HG03025 (cell line): ENCODE results near the gene ARHGEF17.

Source experiments
- ATAC-seq: cut with Tn5 transposase; IDR thresholded peaks from one replicate; pipeline ENCODE4 v1.9.1; 2021; ENCODE audit warnings: mild to moderate bottlenecking, moderate library complexity; ENCODE audit not compliant: unreplicated experiment, low FRiP score

Gene ARHGEF17

DNA sequence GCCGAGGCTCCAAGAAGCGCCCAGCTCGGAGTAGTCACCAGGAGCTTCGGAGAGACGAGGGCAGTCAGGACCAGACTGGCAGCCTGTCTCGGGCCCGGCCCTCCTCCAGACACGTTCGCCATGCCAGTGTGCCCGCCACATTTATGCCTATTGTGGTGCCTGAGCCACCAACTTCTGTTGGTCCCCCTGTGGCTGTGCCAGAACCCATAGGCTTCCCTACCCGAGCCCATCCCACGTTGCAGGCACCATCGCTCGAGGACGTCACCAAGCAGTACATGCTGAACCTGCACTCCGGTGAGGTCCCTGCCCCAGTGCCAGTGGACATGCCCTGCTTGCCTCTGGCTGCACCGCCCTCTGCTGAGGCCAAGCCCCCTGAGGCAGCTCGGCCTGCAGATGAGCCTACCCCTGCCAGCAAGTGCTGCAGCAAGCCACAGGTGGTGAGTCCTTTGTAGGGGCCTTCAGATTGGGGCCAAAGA, 3.4 kb downstream of the ARHGEF17 start:
- ATAC-seq = no peak

DNA sequence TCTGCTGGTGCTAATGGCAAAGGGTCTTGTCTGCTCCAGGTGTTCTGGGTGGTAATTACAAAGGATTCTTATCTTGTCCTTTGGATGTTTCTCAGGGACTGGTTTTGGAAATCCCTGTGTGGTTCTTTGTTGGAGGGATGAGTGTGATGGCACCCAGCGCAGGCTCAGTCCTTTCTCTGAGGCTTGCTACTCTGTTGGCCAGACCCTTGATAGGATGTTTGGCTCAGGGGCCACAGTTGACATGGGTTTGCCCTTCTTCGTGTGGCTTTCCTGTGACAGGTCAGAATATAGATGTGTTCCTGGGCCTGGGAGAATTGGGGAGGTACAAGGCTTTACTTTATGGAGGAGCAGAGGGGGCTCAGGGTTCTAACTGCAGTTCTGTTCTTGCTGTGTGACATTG, 4.0 kb downstream of the ARHGEF17 start:
- no peak for ATAC-seq

DNA sequence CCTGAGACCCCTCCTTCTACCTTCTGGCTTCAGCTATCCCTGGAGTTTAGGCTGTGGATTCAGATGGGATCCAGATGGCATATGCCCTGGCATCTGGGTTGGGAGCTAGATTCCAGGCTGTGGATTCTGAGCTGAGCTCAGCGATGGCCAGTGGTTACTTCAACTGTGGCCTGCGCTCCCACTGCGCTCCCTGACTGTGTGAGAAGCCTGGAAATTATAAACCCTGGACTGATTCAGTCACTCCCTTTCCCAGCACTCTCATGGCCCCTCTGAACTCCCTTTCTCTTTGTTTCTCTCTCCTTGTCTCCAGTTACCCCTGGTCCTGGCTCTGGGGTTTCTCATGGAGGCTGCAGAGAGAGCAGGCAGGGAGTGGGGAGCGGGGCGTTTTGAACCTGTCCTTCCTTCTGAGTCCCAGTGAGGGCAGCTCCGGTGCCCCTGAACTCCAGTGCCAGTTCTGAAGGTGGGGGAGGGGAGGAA, 4.8 kb downstream of the ARHGEF17 start:
- ATAC-seq = no peak

DNA sequence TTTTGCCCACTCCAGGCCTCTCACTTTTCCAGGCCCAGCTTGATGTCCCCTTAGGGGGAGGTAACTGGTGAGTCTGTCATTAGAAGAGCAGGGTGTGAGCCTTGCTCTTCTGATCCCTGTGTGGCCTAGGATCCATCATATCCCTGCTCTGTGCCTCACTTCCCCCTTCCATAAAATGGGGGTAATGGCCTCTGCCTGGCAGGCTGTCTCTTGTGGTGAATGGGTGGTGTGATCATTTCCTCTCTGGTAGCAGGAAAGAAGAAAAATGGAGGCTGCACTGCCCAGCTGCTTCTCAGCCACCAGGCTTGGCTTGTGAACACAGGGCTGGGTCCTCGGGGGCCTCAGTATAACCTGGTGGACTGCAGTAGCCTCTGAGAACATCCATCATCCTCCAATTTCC, 5.6 kb downstream of the ARHGEF17 start:
- no peak for ATAC-seq

DNA sequence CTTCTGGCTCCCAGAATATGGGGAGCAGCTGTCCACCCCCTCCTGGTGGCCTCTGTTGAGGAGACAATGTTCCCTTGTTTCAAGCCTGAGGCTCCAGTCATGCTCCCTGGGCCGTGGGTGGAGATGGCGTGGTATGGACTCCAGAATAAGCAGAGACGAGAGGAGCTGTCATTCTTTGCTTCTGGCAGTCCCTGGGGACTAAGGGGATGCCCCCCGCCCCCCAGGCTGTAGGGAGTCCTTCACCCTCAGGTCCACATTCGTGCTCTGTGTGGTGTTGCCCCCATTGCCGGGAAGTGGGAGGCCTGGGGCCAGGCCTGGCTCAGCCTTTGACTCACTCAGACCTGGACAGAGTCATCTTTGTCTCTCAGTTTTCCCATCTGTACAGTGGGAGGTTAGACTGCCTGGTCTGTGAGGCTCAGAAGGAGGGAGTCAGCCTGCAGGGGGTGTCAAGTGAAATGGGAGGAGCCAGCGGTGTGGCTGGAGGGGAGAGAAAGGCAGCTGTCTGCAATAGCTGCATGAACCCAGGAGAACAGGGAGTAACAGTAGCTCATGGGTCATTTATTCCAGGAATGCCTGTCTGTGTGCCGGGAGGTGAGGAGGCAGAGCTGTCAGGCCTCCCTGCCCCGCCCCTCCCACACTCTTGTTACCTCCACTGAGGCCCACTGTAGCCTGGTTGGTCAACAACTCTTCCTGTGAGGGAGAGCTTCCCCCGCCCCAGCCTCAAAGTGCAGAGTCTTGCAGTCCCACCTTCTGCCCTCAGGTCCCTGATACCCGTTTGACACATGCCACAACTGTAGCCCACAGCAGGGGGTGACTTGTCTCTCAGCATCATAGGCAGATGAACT, 6.3 kb downstream of the ARHGEF17 start:
- no peak for ATAC-seq

DNA sequence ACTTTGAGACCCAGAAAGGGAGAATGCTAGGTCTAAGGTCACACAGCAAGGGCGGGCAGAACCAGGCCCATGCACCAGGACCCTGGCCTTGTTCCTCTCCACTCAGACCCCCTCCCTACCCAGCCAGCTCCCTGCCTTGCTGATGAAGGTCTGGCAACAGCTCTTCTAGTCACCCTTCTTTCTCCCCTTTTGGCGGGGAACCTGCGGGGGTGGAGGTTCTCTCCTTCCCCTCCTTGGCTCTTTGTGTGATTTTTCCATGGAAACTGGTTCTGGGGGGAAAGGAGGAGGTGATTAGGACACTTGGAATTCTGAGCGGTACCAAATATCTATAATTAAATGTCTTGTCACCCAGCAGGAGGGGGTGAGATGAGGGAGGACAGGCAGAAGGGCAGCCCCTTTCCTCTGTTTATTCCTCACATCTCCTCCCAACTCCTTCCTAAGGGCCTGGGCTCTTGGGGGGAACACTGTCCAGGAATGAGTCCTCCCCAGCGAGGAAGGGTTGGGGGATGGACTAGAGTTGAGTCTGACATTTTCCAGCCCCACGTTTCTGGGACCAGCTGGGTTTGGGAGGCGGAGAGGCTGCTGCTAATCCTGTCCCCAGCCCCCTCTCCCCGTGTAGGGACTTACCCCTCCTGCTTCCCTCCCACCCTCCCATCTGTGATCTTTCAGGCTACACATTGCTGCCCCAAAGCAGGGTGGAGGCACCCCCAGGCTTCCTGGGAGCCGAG, 7.4 kb downstream of the ARHGEF17 start:
- no peak for ATAC-seq

DNA sequence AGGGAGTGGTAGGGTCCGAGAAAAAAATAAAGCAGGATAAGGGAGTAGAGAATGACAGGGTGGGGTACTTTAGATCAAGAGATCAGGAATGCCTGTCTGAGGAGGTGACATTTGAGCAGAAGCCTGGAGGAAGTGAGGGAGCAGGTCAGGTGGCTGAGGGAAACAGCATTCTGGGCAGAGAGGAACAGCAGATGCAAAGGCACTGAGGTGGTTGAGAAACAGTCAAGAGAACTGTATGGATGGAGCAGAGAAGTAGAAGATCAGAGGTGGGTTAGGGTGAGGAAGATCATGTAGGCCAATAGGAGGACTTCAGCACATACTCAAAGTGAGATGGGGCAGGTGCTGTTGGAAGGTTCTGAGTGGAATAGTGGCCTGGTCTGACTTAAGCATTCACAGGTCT, 8.3 kb downstream of the ARHGEF17 start:
- no peak for ATAC-seq

DNA sequence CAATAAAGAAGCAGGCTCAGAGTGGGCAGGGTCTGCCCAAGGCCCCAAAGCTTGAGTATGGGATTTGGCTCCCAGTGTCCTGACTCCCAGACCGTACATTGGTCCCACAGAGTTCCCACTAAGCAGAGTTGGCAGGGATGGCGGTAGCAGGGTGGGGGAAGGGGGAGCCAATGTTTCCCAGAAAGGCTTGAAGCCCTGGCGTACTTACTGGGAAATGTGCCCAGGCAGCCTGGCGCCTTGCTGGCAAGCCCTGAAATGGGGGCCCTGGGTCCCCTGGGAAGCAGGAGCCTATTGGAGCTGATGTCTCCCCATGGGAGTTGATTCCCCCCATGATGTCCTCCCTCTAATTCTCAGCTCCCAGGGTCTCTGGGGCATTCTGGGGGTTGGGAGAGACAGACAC, 9.3 kb downstream of the ARHGEF17 start:
- no peak for ATAC-seq

DNA sequence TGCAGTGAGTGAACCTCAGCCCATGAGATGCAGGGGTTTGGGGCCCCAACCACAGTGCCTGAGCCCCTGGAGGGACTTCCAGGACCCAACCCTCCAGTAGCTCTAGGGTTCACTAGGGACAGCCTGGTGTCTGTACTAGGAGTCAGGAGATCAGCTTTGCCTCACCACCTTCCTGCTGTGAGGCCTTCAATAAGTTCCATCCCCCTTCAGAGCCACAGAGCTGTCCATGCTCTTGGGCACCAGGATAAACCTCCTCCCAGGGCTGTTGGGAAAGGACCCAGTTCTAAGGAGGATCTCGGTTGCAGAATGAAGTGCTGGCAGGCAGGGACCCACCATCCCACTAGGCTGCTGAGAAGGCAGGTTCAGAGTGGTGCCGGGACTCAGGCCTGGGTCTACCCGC, 9.7 kb downstream of the ARHGEF17 start:
- no peak for ATAC-seq

DNA sequence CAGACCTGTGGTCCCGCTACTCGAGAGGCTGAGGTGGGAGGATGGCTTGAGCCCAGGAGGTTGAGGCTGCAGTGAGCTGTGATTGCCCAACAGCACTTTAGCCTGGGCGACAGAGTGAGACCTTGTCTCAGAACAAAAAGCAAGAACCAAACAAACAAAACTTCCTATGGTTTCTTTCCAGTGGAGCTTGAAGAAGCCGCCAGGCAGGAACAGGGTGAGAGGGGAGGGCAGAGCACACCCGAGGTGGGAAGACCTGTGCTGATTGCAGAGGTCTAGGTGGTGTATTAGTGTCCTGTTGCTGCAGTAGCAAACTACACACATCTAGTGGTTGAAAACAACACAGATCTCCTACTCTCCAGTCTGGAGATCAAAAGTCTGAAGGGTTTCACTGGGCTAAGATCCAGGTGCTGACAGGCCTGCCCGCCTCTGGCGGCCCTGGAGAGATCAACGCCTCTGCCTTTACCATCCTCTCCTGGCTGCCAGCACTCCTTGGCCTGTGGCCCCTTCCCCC, 10.5 kb downstream of the ARHGEF17 start:
- ATAC-seq = no peak

DNA sequence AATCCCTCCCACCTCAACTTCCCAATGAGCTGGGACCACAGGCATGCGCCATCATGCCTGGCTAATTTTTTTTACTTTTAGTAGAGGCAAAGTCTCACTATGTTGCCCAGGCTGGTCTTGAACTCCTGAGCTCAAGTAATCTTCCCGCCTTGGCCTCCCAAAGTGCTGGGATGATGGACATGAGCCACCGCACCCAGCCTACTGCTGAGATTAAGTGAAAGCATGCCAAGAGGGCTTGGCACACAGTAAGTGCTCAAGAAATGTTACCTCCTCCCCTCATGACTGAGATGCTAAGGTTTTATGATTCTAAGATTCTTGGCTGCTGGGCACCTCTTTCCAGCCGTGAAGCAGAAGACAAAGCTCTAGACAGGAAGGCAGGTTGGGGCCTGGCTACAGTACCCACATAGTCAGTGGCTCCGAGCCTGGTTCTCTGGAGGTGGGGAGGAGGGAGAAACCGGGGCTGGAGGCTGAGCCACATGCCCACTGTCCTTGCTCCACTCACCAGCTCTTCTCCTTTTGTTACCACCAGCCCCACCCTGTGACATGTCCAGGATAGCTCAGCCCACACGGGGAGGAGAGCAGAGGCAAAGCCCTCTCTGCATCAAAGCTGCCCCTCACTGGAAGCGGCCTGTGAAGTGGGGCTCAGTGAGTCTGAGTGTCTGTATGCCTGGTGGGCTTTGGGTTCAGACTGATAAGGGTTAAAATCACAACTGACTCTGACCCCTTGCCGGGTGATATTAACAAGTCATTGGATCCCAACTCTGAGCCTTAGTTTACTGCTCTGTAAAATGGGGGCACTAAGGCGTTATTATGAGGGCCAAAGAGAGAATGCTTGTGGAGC, 12.9 kb downstream of the ARHGEF17 start:
- no peak for ATAC-seq

DNA sequence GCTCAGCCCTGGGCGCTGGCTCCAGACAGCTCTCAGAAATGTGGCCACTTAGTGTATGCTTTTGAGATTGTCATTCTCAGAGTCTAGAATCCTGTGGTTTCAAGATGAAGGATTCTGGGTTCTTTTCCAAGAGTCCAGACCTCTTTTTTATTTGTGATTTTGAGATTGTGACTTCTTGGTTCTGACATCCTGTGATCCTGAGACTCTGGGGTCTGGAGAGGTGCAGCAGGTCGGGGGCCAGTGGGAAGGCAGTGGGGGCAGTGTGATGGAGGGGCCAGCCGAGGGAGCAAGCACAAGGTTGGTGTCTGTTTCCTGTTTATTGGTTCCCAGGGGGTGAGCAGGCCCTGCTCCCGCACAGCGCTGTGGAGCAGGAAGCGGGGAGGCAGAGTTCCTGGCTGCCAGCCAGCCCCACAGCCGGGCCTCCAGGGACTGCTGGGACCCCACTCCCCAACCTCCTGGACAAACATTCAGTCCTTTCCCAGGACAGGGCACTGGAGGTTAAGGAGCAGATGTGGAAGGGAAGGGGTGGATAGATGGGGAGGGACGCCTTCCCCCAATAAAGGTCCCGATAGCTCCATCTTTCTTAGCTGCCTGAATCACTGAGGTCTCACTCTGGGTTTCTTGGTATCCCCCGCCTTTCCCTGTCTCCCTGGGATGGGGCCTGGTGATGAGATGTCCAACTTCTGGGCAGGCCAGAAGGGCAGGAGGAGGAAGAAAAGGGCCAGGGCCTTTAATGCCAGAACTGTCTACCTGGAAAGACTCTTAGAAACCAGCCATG, 13.7 kb downstream of the ARHGEF17 start:
- ATAC-seq = no peak

DNA sequence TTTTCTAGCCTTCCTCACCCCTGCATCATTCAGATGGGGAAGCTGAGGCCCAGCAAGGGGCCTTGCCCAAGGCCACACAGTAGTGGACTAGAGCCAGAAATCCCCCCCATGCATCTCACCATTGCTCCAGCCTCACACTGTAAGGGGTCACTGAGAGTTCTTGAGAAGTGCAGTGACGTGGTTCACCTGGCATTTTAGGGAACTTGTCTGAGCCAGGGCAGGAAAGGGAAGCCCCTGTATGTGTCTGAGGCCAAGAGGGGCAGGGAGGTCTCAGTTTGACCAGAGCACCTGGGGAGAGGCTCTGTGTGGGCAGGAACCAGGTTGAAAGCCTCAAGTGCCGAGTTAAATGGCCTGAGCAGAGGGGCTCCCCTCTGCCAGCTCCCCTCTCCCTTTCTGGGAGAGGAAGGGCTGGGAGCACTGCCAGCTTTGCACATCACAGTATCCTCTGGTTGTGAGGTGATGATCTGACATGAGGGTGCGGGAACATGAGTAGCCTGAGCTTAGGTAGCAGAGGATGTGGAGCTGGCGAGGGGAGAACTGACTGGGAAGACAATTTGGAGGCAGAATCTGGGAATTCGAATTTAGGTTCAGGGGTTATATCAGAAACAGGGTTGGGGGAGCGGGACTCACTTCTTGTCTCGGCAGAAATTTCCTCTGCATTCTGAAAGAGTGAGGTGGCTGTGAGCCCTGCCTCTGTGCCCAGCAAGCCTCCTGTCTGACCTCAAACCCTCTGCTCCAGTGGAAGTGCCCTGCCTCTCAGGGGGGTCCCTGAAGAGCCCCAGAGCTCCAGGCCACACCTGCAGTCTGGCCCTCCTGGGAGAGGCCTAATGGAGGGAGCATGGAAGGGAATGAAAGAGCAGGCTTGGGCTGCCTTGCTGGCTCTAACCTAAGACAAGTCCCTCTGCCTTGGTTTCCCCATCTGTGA, 14.6 kb downstream of the ARHGEF17 start:
- no peak for ATAC-seq

DNA sequence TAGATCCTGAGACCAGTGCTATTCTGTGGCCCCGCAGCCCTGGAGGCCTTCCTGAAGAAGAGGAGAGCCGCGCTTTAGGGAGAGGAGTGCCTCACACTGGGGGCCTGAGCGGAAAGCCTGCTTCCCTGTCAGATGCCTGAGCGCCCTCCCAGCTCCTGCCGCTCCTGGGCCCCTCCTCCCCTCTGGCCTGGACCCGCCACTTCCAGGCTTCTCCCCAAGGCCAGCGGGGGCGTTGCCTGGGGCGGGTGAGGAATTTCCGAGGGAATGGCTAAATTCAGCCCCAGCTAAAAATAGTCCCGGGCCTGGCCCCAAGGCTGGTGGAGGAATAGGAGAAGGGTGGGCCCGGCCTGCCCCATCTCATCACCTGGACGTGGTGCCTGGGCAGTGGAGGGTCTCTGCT, 15.4 kb downstream of the ARHGEF17 start:
- ATAC-seq = no peak

DNA sequence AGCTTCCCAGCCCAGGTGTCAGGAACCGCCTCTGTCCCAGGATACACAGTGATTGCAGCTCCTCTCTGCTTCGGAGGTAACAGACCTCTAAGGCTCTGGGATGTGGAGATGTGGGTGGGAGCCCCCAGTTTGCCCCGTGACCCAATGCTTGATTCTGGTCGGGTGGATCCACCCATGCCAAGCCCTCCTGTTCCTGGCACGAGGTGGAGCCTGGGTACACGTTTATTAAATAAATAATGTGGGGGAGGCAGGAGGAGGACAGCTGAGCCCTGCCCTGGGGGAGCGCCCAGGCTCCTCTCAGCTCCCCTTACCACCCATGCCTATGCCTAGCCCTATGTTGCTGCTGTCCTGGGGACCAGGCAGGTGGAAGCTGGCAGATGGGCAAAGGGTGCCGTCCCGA, 16.0 kb downstream of the ARHGEF17 start:
- no peak for ATAC-seq

DNA sequence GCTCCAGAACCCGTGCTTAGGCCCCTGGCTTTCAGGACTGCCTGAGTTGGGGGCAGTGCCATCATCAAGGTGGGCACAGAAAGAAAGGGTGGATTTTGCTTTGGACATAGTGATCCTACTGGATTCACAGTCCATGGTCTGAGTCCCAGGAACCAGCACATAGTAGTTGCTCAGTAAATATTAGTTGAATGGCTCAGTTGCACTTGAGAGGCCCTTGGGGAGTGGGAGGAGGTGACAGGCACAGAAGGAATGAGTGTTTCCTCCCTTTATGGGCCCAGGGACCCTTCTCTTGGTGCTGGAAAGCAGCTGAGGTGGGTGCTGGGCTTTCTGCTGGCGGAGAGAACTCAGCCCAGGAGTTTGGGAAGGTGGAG, 16.6 kb downstream of the ARHGEF17 start:
- no peak for ATAC-seq

DNA sequence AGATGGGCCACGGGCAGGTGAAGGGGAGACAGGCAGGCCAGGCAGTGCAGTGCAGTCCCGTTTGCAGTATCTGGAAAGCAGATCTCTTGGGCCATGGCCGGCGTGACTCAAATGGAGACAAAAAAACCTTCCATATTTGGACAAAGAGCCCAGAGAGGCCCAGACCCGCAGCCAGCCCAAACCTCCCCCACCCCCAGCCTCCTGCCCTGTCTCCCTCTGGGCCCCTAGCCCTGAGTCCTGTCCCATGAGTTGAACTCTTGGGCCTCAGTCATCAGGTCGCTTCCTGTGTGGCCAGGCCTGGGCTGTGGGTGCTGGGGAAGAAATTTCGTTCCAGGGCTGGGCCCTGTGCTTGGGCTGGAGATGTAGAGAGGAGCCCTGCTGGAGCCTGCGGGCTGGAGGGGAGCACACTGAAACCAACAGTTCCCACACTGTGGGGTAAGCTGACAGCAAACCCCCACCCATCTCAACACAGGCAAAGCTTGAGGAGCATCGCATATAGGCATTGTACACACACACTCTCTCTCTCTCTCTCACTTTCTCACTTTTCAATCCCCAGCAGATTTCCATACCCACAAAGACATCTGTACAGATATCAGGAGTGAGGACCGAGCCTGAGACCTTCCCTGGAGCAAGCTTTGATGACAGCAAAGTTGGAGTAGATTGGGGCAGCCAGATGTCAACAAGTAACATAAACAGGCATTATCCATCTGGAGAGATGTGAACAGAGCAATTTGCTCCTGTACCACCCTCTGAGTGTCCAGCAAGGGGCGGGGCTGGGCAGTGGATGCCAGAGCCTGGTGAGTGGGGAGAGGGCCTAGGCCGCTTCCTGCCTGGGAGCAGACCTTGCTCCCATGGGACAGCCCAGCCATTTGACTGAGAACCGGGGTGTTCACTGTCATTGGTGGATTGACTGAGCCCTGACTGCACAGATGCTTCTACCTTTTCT, 17.2 kb downstream of the ARHGEF17 start:
- ATAC-seq = no peak
